ENCODE data around the gene DENND11. TPM values are rescaled to one million over a fixed set of nuclear protein-coding genes. Genes with fewer than 3 reads are reported as not detected.

The DENND11 gene
- total and polyA plus RNA-seq, 10 of the 15 experiments (the other 5 are each of a cell fraction or from before 2014, with no cell fraction given): 2.7 to 47.0 (median 26.6) TPM

- TF ChIP-seq SMC3 (IDR thresholded peaks at IDR 0.05; ENCODE audit: borderline replicate concordance, low read length) (peak; percentile 26; the same call in 1 of the 2 replicates), PAX5 (IDR thresholded peaks at IDR 0.05; ENCODE audit: borderline replicate concordance, low read depth, low read length) (peak; percentile 49; the same call in 1 of the 2 replicates), CHD1 (IDR thresholded peaks at IDR 0.05; ENCODE audit: low read depth, low read length) (no peak), KDM1A (IDR thresholded peaks at IDR 0.05; ENCODE audit: borderline replicate concordance) (no peak), ZNF384 (IDR thresholded peaks at IDR 0.05; ENCODE audit: borderline replicate concordance, low read depth, low read length) (peak; percentile 50; the same call in 1 of the 2 replicates), NFXL1 (IDR thresholded peaks at IDR 0.05; ENCODE audit: borderline replicate concordance) (peak; percentile 47; the same call in 1 of the 2 replicates), NR2C1 (IDR thresholded peaks at IDR 0.05) (peak; percentile 97), SIX5 (IDR thresholded peaks at IDR 0.05; ENCODE audit: low read depth, low read length, severe bottlenecking) (peak; percentile 82), CEBPB (IDR thresholded peaks at IDR 0.05; ENCODE audit: borderline replicate concordance in 1 of 2, low read depth in 2 of 2, low read length in 2 of 2) (0 out of 4 replicates have a peak, but pooled peaks of 1 of the 2 experiments have one; percentile 23), SUPT20H (IDR thresholded peaks at IDR 0.05; ENCODE audit: borderline replicate concordance, control insufficient read depth, low read depth, low read length) (no peak), USF2 (IDR thresholded peaks at IDR 0.05; ENCODE audit: borderline replicate concordance, low read depth, low read length) (no peak; the same call in 1 of the 2 replicates), ATF7 (IDR thresholded peaks at IDR 0.05; ENCODE audit: low read depth) (peak; percentile 75), BHLHE40 (IDR thresholded peaks at IDR 0.05; ENCODE audit: borderline replicate concordance in 1 of 2, low read depth in 2 of 2, low read length in 1 of 2) (peak in 1 of 2 experiments; percentile 87; a peak in 2 of 4 replicates), BCL11A (IDR thresholded peaks at IDR 0.05; ENCODE audit: low read depth, low read length) (no peak), MXI1 (IDR thresholded peaks at IDR 0.05; ENCODE audit: low read depth, low read length) (peak; percentile 89), CHD4 (IDR thresholded peaks at IDR 0.05) (no peak), MTA3 (IDR thresholded peaks at IDR 0.05; ENCODE audit: borderline replicate concordance, low read length) (peak; percentile 94; the same call in 1 of the 2 replicates), IRF4 (IDR thresholded peaks at IDR 0.05; ENCODE audit: low read depth, low read length) (peak; percentile 98), RCOR1 (conservative IDR thresholded peaks at IDR 0.05; ENCODE audit: low read depth, low read length) (no peak), BRCA1 (IDR thresholded peaks at IDR 0.05; ENCODE audit: low read depth, low read length) (no peak)
- TF ChIP-seq, protein P1, sequence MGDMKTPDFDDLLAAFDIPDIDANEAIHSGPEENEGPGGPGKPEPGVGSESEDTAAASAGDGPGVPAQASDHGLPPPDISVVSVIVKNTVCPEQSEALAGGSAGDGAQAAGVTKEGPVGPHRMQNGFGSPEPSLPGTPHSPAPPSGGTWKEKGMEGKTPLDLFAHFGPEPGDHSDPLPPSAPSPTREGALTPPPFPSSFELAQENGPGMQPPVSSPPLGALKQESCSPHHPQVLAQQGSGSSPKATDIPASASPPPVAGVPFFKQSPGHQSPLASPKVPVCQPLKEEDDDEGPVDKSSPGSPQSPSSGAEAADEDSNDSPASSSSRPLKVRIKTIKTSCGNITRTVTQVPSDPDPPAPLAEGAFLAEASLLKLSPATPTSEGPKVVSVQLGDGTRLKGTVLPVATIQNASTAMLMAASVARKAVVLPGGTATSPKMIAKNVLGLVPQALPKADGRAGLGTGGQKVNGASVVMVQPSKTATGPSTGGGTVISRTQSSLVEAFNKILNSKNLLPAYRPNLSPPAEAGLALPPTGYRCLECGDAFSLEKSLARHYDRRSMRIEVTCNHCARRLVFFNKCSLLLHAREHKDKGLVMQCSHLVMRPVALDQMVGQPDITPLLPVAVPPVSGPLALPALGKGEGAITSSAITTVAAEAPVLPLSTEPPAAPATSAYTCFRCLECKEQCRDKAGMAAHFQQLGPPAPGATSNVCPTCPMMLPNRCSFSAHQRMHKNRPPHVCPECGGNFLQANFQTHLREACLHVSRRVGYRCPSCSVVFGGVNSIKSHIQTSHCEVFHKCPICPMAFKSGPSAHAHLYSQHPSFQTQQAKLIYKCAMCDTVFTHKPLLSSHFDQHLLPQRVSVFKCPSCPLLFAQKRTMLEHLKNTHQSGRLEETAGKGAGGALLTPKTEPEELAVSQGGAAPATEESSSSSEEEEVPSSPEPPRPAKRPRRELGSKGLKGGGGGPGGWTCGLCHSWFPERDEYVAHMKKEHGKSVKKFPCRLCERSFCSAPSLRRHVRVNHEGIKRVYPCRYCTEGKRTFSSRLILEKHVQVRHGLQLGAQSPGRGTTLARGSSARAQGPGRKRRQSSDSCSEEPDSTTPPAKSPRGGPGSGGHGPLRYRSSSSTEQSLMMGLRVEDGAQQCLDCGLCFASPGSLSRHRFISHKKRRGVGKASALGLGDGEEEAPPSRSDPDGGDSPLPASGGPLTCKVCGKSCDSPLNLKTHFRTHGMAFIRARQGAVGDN (IDR thresholded peaks at IDR 0.05): peak; percentile 64
- TF ChIP-seq, protein P2, sequence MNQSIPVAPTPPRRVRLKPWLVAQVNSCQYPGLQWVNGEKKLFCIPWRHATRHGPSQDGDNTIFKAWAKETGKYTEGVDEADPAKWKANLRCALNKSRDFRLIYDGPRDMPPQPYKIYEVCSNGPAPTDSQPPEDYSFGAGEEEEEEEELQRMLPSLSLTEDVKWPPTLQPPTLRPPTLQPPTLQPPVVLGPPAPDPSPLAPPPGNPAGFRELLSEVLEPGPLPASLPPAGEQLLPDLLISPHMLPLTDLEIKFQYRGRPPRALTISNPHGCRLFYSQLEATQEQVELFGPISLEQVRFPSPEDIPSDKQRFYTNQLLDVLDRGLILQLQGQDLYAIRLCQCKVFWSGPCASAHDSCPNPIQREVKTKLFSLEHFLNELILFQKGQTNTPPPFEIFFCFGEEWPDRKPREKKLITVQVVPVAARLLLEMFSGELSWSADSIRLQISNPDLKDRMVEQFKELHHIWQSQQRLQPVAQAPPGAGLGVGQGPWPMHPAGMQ (IDR thresholded peaks at IDR 0.05; ENCODE audit: borderline replicate concordance): peak; percentile 36; the same call in 1 of the 2 replicates
- TF ChIP-seq, protein P3, sequence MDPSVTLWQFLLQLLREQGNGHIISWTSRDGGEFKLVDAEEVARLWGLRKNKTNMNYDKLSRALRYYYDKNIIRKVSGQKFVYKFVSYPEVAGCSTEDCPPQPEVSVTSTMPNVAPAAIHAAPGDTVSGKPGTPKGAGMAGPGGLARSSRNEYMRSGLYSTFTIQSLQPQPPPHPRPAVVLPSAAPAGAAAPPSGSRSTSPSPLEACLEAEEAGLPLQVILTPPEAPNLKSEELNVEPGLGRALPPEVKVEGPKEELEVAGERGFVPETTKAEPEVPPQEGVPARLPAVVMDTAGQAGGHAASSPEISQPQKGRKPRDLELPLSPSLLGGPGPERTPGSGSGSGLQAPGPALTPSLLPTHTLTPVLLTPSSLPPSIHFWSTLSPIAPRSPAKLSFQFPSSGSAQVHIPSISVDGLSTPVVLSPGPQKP (IDR thresholded peaks at IDR 0.05; ENCODE audit: low read depth, low read length): peak; percentile 71
These were observed 36.0 kb upstream of the DENND11 start, which contains the start of gene SSBP1 (continued) for GRCh38 chr7:141737836-141738591.
